Muscle of arm (tissue), 12 donors: ENCODE measurements around the gene SPC25. TPM values are rescaled to one million over a fixed set of nuclear protein-coding genes. Genes with fewer than 3 reads are reported as not detected.

Experiments used
- DNase-seq: peaks from one replicate; pipeline ENCODE4 v3.0.0-alpha.2; 2013
- polyA plus RNA-seq, 12 donors: library from polyadenylated mRNA; unstranded; fragments of 120-200 nt; gene quantifications; one replicate each; pipeline ENCODE4 v1.2.1, GENCODE V29; 2013; ENCODE audit not compliant: insufficient read length in 12 of 12

The SPC25 gene
- polyA plus RNA-seq, 12 donors: 7.2 to 16.3 (median 12.0) TPM; not detected in 1

GRCh38 chr2:168850846-168851245 is 39.4 kb downstream of the SPC25 start:
- DNase-seq: no peak

GRCh38 chr2:168849610-168850009 is 40.6 kb downstream of the SPC25 start:
- DNase-seq: peak; percentile 11

DNA sequence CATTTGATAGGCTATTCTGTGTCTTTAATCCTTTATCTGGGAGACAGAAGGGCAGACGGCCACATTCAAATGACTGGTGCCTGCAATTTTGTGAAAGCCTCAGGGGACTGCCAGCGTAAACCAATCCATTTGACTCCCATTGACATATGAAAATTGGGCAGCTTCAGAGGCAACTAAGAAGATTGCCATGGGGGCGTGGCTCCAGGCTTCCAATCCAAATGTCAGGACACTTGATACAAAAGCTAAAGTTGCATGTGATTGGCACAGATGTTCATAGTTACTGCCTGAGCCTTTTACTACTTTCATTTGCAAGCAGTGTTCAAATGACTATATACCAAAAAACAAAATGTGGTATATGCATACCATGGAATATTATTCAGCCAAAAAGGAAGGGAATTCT is 42.0 kb downstream of the SPC25 start:
- DNase-seq: no peak

DNA sequence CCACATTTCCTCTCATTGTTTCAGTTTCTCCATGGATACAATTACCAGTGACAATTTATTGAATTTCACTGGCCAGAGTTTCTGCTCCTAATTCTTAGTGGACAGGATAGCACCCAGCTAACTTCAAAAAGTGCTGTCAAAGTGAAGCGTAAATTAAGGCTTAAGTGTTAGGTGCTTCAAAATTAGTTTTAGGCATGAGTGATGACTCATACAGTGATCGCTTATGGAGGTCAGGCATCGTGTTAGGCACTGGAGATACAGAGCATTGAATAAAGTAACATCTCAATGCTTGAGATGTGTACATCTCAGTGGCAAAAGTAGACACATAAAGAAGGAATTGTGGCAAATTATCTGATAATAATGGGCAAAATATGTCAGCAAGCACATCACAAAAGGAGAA is 47.0 kb downstream of the SPC25 start:
- DNase-seq: no peak

- no peak for DNase-seq
Observed at GRCh38 chr2:168841445-168841844, 48.8 kb downstream of the SPC25 start.

DNA sequence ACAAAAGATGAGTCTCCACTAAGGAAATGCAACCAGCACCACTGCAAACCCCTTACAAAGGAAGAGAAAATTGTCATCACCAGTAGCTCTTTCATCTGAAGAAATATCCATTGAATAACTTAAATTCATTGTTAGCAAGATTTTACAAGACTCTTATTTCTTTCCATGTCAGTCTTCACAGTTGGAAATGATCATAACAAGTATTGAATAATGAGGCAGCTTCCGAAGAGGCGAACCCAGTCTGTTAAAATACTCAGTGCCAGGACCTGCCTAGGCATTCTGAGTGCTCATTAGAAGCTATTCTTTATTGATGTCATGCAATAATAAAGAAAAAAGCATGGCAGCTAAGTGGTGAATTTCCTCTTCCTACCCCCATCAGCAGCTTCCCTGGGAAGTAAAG is 54.3 kb downstream of the SPC25 start:
- DNase-seq: no peak

DNA sequence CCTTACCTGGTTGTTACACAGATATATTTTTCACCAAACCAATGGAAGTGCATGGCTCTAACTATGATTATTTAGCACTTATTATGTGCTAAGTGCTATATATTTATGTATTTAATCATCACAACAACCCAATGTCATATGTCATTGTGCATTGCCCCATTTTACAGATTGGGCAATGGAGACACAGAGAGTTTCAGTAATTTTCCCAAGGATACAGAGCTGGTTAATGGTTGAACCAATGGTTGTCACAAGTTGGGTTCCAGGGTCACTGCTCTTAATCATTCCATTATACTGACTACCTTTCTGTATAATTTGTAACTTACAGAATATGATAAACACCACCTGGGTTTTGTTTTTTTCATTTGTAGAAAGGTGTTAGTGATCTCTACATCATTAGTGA is 58.6 kb downstream of the SPC25 start:
- DNase-seq: no peak

DNA sequence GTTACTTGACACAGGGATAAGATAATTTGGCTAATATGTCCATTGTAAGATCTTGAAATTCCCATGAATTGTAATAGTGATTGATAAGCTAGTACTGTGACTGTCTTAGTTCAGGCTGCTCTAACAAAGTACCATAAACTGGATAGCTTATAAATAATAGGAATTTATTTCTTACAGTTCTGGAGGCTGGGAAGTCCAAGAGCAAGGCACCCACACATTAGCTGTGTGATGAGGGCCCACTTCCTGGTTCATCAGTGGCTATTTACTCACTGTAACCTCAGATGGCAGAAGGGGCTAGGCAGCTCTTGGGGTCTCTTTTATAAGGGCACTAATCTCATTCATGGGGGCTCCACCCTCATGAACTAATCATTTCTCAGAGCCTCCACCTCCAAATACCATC is 59.3 kb downstream of the SPC25 start:
- DNase-seq: no peak

DNA sequence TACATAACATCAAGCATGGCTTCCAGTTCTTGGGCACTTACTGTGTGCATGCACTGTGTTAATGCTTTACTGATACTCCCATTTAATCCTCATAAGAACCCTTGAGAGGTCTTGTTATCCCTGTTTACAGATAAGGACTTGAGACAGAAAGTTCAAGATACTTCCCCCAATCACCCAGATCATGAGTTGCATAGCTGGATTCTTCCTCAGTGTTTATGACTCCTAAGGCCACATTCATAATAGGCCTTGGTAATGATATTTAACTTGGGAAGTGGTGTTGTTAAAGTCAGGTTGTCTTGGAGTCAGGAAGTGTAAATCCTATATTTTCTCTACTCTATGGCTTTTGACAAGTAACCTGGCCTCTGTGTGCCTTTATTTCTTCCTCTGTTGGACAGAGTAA is 65.1 kb downstream of the SPC25 start:
- DNase-seq: no peak

- no peak for DNase-seq
Observed at GRCh38 chr2:168821992-168822391, 68.2 kb downstream of the SPC25 start.

GRCh38 chr2:168821577-168821976 is 68.7 kb downstream of the SPC25 start:
- DNase-seq: no peak

Other genes starting within 250 kb of the SPC25 start
- gene NOSTRIN, start 87.8 kb downstream of the SPC25 start, polyA plus RNA-seq: 10 to 100 TPM in 8 of 12 donors, 1 to 10 TPM in 3, not detected in 1; 6.3 to 26.7 (median 11.3) TPM
- not detected for gene G6PC2, start 10.9 kb upstream of the SPC25 start, polyA plus RNA-seq
- under 1 TPM in 6 of 12 donors, not detected in 6; 0.04 to 0.44 (median 0.12) TPM for gene ABCB11, start 140.9 kb upstream of the SPC25 start, polyA plus RNA-seq
- gene DHRS9, start 179.1 kb upstream of the SPC25 start, polyA plus RNA-seq: under 1 TPM in 9 of 12 donors, not detected in 3; 0.16 to 0.99 (median 0.62) TPM